AG04450 (cell line): ENCODE results near the gene KRTAP9-2. TPM values are rescaled to one million over a fixed set of nuclear protein-coding genes. Genes with fewer than 3 reads are reported as not detected.
"Not testable (repeated sequence)": the region's sequence is repeated elsewhere in the genome, so short reads cannot be mapped to it uniquely, and the experiment has no call there.

ENCODE experiments used
- CTCF ChIA-PET: fragments of 300-600, 350-600 bp; formaldehyde crosslinking; extraction: SDS; loops from one replicate; lab custom pipeline; 2022; ENCODE audit warnings: antibody characterized with exemption, inconsistent platforms; lab: Charles Lee
- POLR2A ChIA-PET: fragments of 350-600 bp; formaldehyde crosslinking; extraction: SDS; loops from one replicate; lab custom pipeline; 2021; ENCODE audit warnings: antibody characterized with exemption, inconsistent platforms; lab: Yijun Ruan, JAX
- DNase-seq: peaks from one replicate; pipeline ENCODE4 v3.0.0-alpha.2; 2011; ENCODE audit warnings: low read depth, low spot score
- H3K27ac ChIP-seq: one replicate; pipeline ENCODE4 v1.5.1; 2012; ENCODE audit warnings: low read depth, low read length, control low read depth
- H3K27me3 ChIP-seq: one replicate; pipeline ENCODE4 v1.6.0; 2012; ENCODE audit warnings: low read length; ENCODE audit not compliant: control insufficient read depth, insufficient read depth
- H3K4me3 ChIP-seq: 2 replicates; pipeline ENCODE4 v1.5.1; 2011; ENCODE audit warnings: mild to moderate bottlenecking, low read depth, low read length, control low read depth
- H3K9me3 ChIP-seq: 2 replicates; pipeline ENCODE4 v1.5.1; 2012; ENCODE audit warnings: low read length; ENCODE audit not compliant: control insufficient read depth, insufficient read depth
- polyA plus RNA-seq: library from polyadenylated mRNA; depleted of rRNA; stranded (reverse); fragments of >200 nt; gene quantifications from 2 replicates; pipeline ENCODE4 v1.2.3, GENCODE V29; 2011
- TF ChIP-seq, protein P1 (sequence below): IDR thresholded peaks from 2 replicates; pipeline ENCODE4 v1.5.1; 2011; ENCODE audit warnings: low read depth, low read length, control low read depth, inconsistent platforms

Gene KRTAP9-2
- polyA plus RNA-seq, 1 experiment, result not detected

DNA sequence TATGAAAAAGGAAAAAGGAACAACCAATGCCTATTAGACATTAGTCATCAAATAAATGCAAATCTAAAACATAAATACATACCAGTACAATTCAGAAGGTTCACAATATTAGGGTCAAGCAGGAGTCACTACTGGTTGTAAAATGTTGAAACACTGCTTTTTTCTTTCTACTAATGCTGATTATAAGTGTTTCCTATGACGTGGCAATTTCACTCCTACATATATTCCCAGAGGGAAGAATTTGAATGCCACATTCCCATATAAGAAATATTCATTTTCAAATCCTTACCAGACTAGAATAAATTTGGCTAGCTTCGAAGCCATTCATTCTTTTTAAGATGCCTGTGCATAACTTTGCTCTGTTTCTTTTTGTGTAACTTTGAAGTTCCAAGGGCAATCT lies 2.6 kb upstream of the KRTAP9-2 start:
- Histone ChIP-seq H3K4me3 (no peak overlapping the region), H3K27me3 (no peaks in the 10 kb centered on the region), H3K9me3 (no peaks in the 10 kb centered on the region), H3K27ac (no peak overlapping the region)
- DNase-seq, result no peak
- ChIA-PET CTCF (no interaction called here), POLR2A (no interaction called here)
- TF ChIP-seq, protein P1, sequence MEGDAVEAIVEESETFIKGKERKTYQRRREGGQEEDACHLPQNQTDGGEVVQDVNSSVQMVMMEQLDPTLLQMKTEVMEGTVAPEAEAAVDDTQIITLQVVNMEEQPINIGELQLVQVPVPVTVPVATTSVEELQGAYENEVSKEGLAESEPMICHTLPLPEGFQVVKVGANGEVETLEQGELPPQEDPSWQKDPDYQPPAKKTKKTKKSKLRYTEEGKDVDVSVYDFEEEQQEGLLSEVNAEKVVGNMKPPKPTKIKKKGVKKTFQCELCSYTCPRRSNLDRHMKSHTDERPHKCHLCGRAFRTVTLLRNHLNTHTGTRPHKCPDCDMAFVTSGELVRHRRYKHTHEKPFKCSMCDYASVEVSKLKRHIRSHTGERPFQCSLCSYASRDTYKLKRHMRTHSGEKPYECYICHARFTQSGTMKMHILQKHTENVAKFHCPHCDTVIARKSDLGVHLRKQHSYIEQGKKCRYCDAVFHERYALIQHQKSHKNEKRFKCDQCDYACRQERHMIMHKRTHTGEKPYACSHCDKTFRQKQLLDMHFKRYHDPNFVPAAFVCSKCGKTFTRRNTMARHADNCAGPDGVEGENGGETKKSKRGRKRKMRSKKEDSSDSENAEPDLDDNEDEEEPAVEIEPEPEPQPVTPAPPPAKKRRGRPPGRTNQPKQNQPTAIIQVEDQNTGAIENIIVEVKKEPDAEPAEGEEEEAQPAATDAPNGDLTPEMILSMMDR, result no peak

DNA sequence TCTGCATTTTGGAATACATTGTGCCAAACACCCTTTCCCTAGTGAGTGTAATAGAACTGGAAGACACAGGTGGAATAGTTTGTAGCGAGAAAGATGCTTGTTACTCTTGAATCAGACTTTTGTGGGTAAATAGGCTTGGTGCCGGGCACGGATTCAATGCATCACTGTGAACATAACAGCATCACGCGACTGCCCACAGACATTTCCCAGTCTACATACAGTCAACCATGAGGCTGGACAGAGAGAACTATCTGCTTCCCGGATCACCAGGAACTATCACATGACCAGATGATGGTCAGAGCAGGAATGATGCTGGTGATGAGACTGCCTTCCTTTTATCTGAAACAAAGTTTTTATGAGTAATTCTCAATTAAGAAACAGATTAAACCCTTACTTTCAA lies 397 bp upstream of the KRTAP9-2 start:
- Histone ChIP-seq H3K9me3 (no peaks in the 10 kb centered on the region), H3K27me3 (no peaks in the 10 kb centered on the region), H3K4me3 (no peak overlapping the region), H3K27ac (no peak overlapping the region)
- CTCF ChIA-PET, result no interaction called here
- TF ChIP-seq, protein P1, result no peak
- no peak for DNase-seq
- POLR2A ChIA-PET, result no interaction called here

DNA sequence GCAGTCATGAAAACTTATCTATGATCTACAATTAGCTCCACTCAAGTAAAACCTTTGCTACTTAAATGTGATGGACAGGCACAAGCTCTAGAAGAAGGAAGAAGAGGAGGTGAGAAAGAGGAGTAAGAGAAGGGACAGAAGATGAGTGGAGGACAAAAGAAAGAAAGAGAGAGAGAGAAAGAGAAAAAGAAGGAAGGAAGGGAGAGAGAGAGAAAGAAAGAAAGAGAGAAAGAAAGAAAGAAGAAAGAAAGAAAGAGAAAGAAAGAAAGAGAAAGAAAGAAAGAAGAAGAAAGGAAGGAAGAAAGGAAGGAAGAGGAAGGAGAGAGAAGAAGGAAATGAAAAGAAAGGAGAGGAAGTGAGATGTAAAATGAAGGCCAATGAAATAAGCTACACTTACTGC lies 3.6 kb downstream of the KRTAP9-2 start:
- H3K27me3 ChIP-seq, result no peaks in the 10 kb centered on the region
- POLR2A ChIA-PET, result no interaction called here

DNA sequence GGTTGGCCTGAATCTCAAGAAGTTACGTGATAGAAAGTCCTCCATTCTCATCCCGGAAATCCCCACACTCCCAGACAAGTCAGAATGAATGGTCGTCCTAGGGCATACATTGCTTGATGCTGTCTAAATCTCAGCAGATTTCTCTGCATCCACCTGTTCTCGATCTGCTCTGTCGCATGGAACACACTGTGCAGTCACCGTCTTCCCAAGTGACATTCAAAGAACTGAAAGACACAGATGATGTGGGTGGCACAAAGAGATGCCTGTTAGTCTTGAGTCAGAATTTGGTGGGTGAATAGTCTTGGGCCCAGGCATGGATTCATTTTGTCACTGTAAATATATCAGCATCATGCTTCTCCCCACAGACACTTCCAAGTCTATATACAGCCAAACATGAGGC lies 5.3 kb downstream of the KRTAP9-2 start:
- H3K27me3 ChIP-seq, result no peaks in the 10 kb centered on the region
- ChIA-PET CTCF (no interaction called here), POLR2A (no interaction called here)
- no peaks in the 10 kb centered on the region for H3K9me3 ChIP-seq
- no peak overlapping the region for H3K4me3 ChIP-seq
- no peak overlapping the region for H3K27ac ChIP-seq
- DNase-seq, result no peak
- TF ChIP-seq, protein P1, result no peak

More for the DNA sequence above, 3.6 kb downstream of the KRTAP9-2 start:
- TF ChIP-seq, protein P1, result no peak
- no peak for DNase-seq
- Histone ChIP-seq H3K27ac (no peak overlapping the region), H3K4me3 (no peak overlapping the region), H3K9me3 (no peaks in the 10 kb centered on the region)
- CTCF ChIA-PET, result no interaction called here

DNA sequence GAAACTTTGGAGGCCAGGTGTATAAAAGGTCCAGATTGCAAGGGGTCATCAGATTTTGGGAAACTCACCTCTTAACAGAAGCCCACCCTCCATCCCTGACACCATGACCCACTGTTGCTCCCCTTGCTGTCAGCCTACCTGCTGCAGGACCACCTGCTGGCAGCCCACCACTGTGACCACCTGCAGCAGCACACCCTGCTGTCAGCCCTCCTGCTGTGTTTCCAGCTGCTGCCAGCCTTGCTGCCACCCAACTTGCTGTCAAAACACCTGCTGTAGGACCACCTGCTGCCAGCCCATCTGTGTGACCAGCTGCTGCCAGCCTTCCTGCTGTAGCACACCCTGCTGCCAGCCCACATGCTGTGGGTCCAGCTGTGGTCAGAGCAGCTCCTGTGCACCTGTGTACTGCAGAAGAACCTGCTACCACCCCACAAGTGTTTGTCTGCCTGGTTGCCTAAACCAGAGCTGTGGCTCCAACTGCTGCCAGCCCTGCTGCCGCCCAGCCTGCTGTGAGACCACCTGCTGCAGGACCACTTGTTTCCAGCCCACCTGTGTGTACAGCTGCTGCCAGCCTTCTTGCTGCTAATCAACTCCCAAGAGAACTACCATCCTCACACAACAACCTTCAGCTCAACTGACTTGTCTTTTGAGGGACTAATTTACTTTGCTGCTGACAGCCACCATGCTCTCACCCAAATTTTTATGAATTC lies 6.1 kb downstream of the KRTAP9-2 start, which contains the start of gene KRTAP9-3:
TSS of gene KRTAP9-3 (plus strand) at position 51 of the 707 bp plus-strand sequence. CDS start at position 104, 53 bp downstream.
- H3K27me3 ChIP-seq, H3K27ac ChIP-seq, CTCF ChIA-PET, DNase-seq, H3K9me3 ChIP-seq, POLR2A ChIA-PET, H3K4me3 ChIP-seq: not testable (repeated sequence)

DNA sequence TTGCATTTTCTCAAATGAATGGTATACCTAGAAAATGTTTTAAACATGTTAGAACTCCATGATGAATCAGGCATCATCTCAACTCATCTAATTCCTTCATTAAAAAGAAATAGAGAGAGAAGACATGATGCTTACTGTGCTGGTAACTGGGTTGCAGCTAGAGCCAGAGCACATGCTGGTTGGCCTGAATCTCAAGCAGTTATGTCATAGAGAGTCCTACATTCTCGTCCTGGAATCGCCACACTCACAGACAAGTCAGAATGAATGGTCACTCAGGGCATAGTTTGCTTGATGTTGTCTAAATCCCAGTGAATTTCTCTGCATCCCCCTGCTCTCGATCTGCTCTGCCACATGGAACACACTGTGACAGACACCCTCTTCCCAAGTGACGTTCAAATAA lies 10.7 kb downstream of the KRTAP9-2 start:
- H3K9me3 ChIP-seq, POLR2A ChIA-PET, DNase-seq, H3K27ac ChIP-seq, H3K4me3 ChIP-seq, H3K27me3 ChIP-seq, CTCF ChIA-PET: not testable (repeated sequence)

DNA sequence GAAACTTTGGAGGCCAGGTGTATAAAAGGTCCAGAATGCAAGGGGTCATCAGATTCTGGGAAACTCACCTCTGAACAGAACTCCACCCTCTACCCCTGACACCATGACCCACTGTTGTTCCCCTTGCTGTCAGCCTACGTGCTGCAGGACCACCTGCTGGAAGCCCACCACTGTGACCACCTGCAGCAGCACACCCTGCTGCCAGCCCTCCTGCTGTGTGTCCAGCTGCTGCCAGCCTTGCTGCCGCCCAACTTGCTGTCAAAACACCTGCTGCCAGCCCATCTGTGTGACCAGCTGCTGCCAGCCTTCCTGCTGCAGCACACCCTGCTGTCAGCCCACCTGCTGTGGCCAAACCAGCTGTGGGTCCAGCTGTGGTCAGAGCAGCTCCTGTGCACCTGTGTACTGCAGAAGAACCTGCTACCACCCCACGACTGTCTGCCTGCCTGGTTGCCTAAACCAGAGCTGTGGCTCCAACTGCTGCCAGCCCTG lies 11.5 kb downstream of the KRTAP9-2 start, which contains the start of gene KRTAP9-8:
TSS of gene KRTAP9-8 (plus strand) at position 51 of the 489 bp plus-strand sequence. CDS start at position 104, 53 bp downstream.
- H3K9me3 ChIP-seq, H3K27me3 ChIP-seq, H3K4me3 ChIP-seq, H3K27ac ChIP-seq, DNase-seq, CTCF ChIA-PET, POLR2A ChIA-PET: not testable (repeated sequence)

DNA sequence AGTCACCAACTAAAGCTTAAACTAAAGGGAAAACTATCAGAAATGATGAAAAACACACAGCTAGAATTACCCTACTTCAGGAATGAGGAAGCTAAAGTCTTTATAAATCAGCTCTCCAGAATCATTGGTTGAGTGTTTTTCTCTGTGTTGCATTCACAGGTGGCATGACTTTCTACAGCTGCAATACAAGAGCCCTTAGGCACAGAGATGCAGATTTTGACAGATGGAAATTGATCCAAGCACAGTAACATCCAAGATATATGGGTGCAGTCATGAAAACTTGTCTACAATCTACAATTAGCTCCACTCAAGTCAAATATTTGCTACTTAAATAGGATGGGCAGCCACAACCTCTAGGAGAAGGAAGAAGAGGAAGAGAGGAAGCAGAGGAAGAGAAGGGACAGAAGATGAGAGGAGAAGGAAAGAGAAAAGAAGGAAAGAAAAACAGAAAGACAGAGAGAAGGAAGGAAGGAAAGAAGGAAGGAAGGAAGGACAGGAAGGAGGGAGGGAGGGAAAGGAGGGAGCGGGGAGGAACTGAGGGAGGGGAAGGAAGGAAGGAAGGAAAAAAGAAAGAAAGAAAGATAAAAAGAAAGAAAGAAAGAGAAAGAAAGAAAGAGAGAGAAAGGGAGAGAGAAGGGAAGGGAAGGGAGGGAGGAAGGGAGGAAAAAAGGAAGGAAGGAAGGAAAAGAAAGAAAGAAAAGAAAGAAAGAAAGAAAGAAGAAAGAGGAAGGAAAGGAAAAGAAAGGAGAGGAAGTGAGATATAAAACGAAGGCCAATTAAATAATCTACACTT lies 20.7 kb downstream of the KRTAP9-2 start:
- H3K27ac ChIP-seq, H3K4me3 ChIP-seq, DNase-seq, H3K9me3 ChIP-seq, POLR2A ChIA-PET: not testable (repeated sequence)
- CTCF ChIA-PET, result interaction anchor here (0.7 kb wide), 1 partner anchor 416 kb away, joined by 3 read pairs; no protein-coding TSS in a partner anchor
- H3K27me3 ChIP-seq, result peaks cover 13% of the 10 kb centered on the region
